HCT116 (cell line): ENCODE data around the gene C1QA. TPM values are rescaled to one million over a fixed set of nuclear protein-coding genes. Genes with fewer than 3 reads are reported as not detected.

Experiments
- ATAC-seq: fragments of 200-7000 bp; cut with Tn5 transposase; 2 replicates; pipeline ENCODE4 v1.9.1; 2020; ENCODE audit warnings: mild to moderate bottlenecking, moderate library complexity
- BruUV-seq: library from RNA; stranded (reverse); fragments of 400-500 nt; replicated peaks from 2 replicates; lab custom pipeline; 2021; lab: Mats Ljungman, UMichigan
- CTCF ChIA-PET: fragments of 300-600 bp; sonication (Branson Sonifier 250); formaldehyde crosslinking; loops from one replicate; lab custom pipeline; 2021; ENCODE audit warnings: antibody characterized with exemption; lab: Charles Lee
- POLR2A ChIA-PET: fragments of 300-600, 350-600 bp; sonication (Branson Sonifier 250); formaldehyde crosslinking; loops from one replicate; lab custom pipeline; 2021; ENCODE audit warnings: antibody characterized with exemption; lab: Charles Lee
- RAD21 ChIA-PET, 2 experiments: fragments of 300-600 bp; sonication (Branson Sonifier 250); formaldehyde crosslinking; loops; one replicate each; lab custom pipeline; 2023; ENCODE audit warnings: low total read pairs in 2 of 2; ENCODE audit not compliant: uncharacterized antibody in 2 of 2, unreplicated experiment in 2 of 2, low non-redundant PET in 1 of 2; lab: Charles Lee
- DNase-seq: peaks from one replicate; pipeline ENCODE4 v3.0.0-alpha.2; 2010; ENCODE audit warnings: low read depth, low spot score
- H2AFZ ChIP-seq: fragments of 200-600 bp; shearing (Covaris generic), sonication (generic); 2 replicates; pipeline ENCODE4 v1.6.1; 2017; ENCODE audit warnings: low read depth, mixed run types, mixed read lengths, antibody characterized with exemption, low read length; ENCODE audit not compliant: poor library complexity, severe bottlenecking
- H3K27ac ChIP-seq: 2 replicates; pipeline ENCODE4 v1.5.1; 2012; ENCODE audit warnings: low read depth, low read length
- H3K27me3 ChIP-seq: fragments of 200-600 bp; sonication (generic); 2 replicates; pipeline ENCODE4 v1.6.1; 2016; ENCODE audit warnings: mixed run types, low read length, mixed read lengths; ENCODE audit not compliant: insufficient read depth
- H3K36me3 ChIP-seq, 2 experiments: fragments of 200-500 bp in 1 of 2; fragments of 200-600 bp in 1 of 2; sonication (Bioruptor generic) in 1 of 2; sonication (generic) in 1 of 2; 2 replicates each; pipeline versions ENCODE4 v1.5.1 to v1.6.1; 2014 to 2016; ENCODE audit warnings: low read length in 2 of 2, inconsistent platforms in 1 of 2, mixed read lengths in 1 of 2, mixed run types in 1 of 2; ENCODE audit not compliant: insufficient read depth in 2 of 2, control insufficient read depth in 1 of 2
- H3K4me1 ChIP-seq, 2 experiments: fragments of 200-600 bp in 1 of 2; sonication (generic) in 1 of 2; 2 replicates each; pipeline versions ENCODE4 v1.5.1 to v1.6.1; 2012 to 2017; ENCODE audit warnings: low read length in 2 of 2, inconsistent platforms in 1 of 2, mild to moderate bottlenecking in 1 of 2, mixed read lengths in 1 of 2, mixed run types in 1 of 2, moderate library complexity in 1 of 2; ENCODE audit not compliant: insufficient read depth in 2 of 2, control insufficient read depth in 1 of 2
- H3K4me2 ChIP-seq: fragments of 200-600 bp; sonication (generic); 2 replicates; pipeline ENCODE4 v1.6.1; 2017; ENCODE audit warnings: mixed run types, low read length, mixed read lengths
- H3K4me3 ChIP-seq, 2 experiments: fragments of 200-600 bp in 1 of 2; sonication (generic) in 1 of 2; replicated peaks in 1 of 2; 2 replicates each; pipeline ENCODE4 v1.5.1; 2011 to 2016; ENCODE audit warnings: low read length in 2 of 2, control low read depth in 1 of 2, low read depth in 1 of 2, mild to moderate bottlenecking in 1 of 2, mixed read lengths in 1 of 2, mixed run types in 1 of 2
- H3K79me2 ChIP-seq: fragments of 200-600 bp; sonication (generic); 2 replicates; pipeline ENCODE4 v1.6.1; 2017; ENCODE audit warnings: mild to moderate bottlenecking, mixed run types, low read length, moderate library complexity, mixed read lengths; ENCODE audit not compliant: insufficient read depth
- H3K9ac ChIP-seq: fragments of 200-600 bp; sonication (generic); 2 replicates; pipeline ENCODE4 v1.6.1; 2016; ENCODE audit warnings: low read length, mixed read lengths
- H3K9me2 ChIP-seq: fragments of 200-600 bp; sonication (generic), shearing (Covaris generic); 2 replicates; pipeline ENCODE4 v1.6.1; 2017; ENCODE audit warnings: mixed run types, mild to moderate bottlenecking, moderate library complexity; ENCODE audit not compliant: insufficient read depth
- H3K9me3 ChIP-seq, 2 experiments: fragments of 200-500 bp in 1 of 2; fragments of 200-600 bp in 1 of 2; sonication (Bioruptor generic) in 1 of 2; sonication (generic) in 1 of 2; 2 replicates each; pipeline ENCODE4 v1.6.1; 2014 to 2017; ENCODE audit warnings: low read length in 2 of 2, mixed read lengths in 2 of 2, inconsistent platforms in 1 of 2, low read depth in 1 of 2, mild to moderate bottlenecking in 1 of 2, mixed run types in 1 of 2, moderate library complexity in 1 of 2; ENCODE audit not compliant: control insufficient read depth in 1 of 2, insufficient read depth in 1 of 2
- H4K20me1 ChIP-seq: fragments of 200-600 bp; sonication (generic), shearing (Covaris generic); 2 replicates; pipeline ENCODE4 v1.6.1; 2017; ENCODE audit warnings: mixed run types, mild to moderate bottlenecking, moderate library complexity; ENCODE audit not compliant: insufficient read depth
- CTCF ChIP-seq, 3 experiments: fragments of 200-600 bp in 1 of 3; sonication (generic) in 1 of 3; IDR thresholded peaks in 2 of 3; conservative IDR thresholded peaks in 1 of 3; 2 replicates each; pipeline ENCODE4 v1.5.1; 2012 to 2017; ENCODE audit warnings: low read depth in 2 of 3, low read length in 2 of 3, antibody characterized with exemption in 1 of 3, borderline replicate concordance in 1 of 3, control low read depth in 1 of 3, mild to moderate bottlenecking in 1 of 3, mixed read lengths in 1 of 3, mixed run types in 1 of 3, moderate library complexity in 1 of 3; ENCODE audit not compliant: insufficient read depth in 1 of 3
- ELF1 ChIP-seq: IDR thresholded peaks from 2 replicates; pipeline ENCODE4 v1.6.1; 2012; ENCODE audit warnings: low read depth, borderline replicate concordance
- ZFX ChIP-seq: fragments of 450-650 bp; IDR thresholded peaks from 2 replicates; pipeline ENCODE4 v1.6.1; 2017
- intact Hi-C: fragments of 100-400 bp; cut with micrococcal nuclease; formaldehyde crosslinking; loops from 2 replicates; pipeline ENCODE4 v1.10.0; 2022
- total RNA-seq: library from RNA; stranded (reverse); gene quantifications from one replicate; pipeline ENCODE4 v1.2.1, GENCODE V29; 2021; ENCODE audit not compliant: unreplicated experiment

C1QA gene
- total RNA-seq, 1 experiment from 2014 or later: 0.91 TPM

GRCh38 chr1:22639286-22639685, 2.9 kb downstream of the C1QA start:
- ATAC-seq (peak; percentile 47; the same call in 1 of the 2 replicates), DNase-seq (no peak)
- Histone ChIP-seq H3K9ac (no peak overlapping the region), H2AFZ (no peak overlapping the region), H3K4me2 (no peak overlapping the region), H3K36me3 (no peaks in the 10 kb centered on the region), H3K9me3 (no peaks in the 10 kb centered on the region), H3K79me2 (no peaks in the 10 kb centered on the region), H3K9me2 (no peaks in the 10 kb centered on the region), H3K4me1 (no peaks in the 10 kb centered on the region), H3K27ac (no peak overlapping the region), H3K4me3 (no peak overlapping the region), H3K27me3 (peaks cover 3% of the 10 kb centered on the region; the same call in 1 of the 2 replicates), H4K20me1 (no peaks in the 10 kb centered on the region)
- ChIA-PET RAD21 (interaction anchor here (0.6 to 1.8 kb wide), 2 partner anchors 219 to 224 kb away, joined by 3 to 6 read pairs; no protein-coding TSS in a partner anchor), CTCF (interaction anchor here (1.0 kb wide), 1 partner anchor 218 kb away, joined by 3 read pairs; no protein-coding TSS in a partner anchor), POLR2A (no interaction called here)
- intact Hi-C loops: no loop called here
- TF ChIP-seq CTCF (IDR thresholded peaks at IDR 0.05 in 2 of 3, conservative IDR thresholded peaks at IDR 0.05 in 1 of 3; ENCODE audit: borderline replicate concordance in 1 of 3, insufficient read depth in 1 of 3, low read depth in 2 of 3, low read length in 2 of 3) (peak in 1 of 3 experiments; percentile 35; a peak in 2 of 6 replicates), ZFX (no peak)
- BruUV-seq: no TSS peak

DNA sequence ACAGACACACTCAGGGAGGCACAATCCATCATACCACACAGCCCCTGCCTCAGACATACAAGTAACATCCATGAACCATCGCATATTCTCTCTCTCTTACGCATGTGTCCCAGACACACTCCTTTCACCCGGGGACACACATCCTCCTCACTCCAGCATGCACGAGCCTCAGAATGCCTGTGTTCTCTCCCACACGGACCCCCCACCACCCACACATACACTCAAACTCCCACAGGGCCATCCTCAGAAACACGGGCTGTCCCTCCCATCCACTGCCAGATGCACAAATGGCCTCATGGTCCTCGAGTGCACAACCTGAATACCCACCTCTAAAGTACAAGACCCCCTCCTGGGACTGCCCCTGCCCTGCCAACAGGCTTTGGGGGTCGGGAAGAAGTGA, 4.8 kb downstream of the C1QA start:
- Histone ChIP-seq H3K4me2 (no peak overlapping the region), H3K27me3 (peaks cover 1% of the 10 kb centered on the region; the same call in 1 of the 2 replicates), H3K4me3 (no peak overlapping the region), H3K9ac (no peak overlapping the region), H3K4me1 (no peaks in the 10 kb centered on the region), H3K79me2 (no peaks in the 10 kb centered on the region), H3K9me2 (no peaks in the 10 kb centered on the region), H2AFZ (no peak overlapping the region), H3K27ac (no peak overlapping the region), H4K20me1 (no peaks in the 10 kb centered on the region), H3K36me3 (no peaks in the 10 kb centered on the region), H3K9me3 (no peaks in the 10 kb centered on the region)
- ChIA-PET POLR2A (no interaction called here), RAD21 (interaction anchor here (0.5 to 1.4 kb wide), 4 partner anchors 14 to 222 kb away, joined by 3 to 7 read pairs (median 4); no protein-coding TSS in a partner anchor), CTCF (interaction anchor here (1.2 to 4.7 kb wide), 2 partner anchors 221 to 225 kb away, joined by 4 to 48 read pairs; no protein-coding TSS in a partner anchor)
- DNase-seq (no peak), ATAC-seq (no peak)
- no peak for TF ChIP-seq ELF1
- no TSS peak for BruUV-seq
- intact Hi-C loops: loop anchor here (5.0 kb wide), 1 partner anchor 509 kb away; no protein-coding TSS in a partner anchor
